GM18505 (cell line): ENCODE results near the gene SETBP1.

Experiments used
- ATAC-seq: cut with Tn5 transposase; IDR thresholded peaks from one replicate; pipeline ENCODE4 v1.9.1; 2021; ENCODE audit not compliant: unreplicated experiment
- POLR2A ChIP-seq: IDR thresholded peaks from 4 replicates; pipeline ENCODE4 v1.6.1; 2011; ENCODE audit warnings: borderline replicate concordance; ENCODE audit not compliant: insufficient read depth, insufficient read length; ENCODE audit errors: extremely low read depth

SETBP1 gene

DNA sequence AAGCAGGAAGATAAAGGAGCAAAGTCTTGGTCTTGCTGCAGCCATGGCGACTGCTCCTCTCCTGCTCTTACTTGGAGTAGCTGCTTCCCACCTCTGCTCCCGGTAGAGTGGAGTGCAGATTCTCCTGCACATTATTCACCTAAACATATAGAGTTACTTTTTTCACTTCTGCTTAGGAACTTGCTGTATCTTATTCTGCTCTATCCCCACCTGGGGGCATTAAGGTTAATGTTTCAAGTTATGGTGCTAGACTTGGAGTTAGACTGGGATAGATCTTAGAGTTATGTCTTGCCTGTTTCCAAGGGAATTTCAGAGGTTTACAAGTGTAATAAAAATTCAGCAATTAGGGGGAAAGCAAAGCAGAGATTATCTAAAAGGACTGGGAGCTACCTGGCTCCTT lies 144.2 kb downstream of the SETBP1 start:
- no peak for ATAC-seq
- no peak for TF ChIP-seq POLR2A

DNA sequence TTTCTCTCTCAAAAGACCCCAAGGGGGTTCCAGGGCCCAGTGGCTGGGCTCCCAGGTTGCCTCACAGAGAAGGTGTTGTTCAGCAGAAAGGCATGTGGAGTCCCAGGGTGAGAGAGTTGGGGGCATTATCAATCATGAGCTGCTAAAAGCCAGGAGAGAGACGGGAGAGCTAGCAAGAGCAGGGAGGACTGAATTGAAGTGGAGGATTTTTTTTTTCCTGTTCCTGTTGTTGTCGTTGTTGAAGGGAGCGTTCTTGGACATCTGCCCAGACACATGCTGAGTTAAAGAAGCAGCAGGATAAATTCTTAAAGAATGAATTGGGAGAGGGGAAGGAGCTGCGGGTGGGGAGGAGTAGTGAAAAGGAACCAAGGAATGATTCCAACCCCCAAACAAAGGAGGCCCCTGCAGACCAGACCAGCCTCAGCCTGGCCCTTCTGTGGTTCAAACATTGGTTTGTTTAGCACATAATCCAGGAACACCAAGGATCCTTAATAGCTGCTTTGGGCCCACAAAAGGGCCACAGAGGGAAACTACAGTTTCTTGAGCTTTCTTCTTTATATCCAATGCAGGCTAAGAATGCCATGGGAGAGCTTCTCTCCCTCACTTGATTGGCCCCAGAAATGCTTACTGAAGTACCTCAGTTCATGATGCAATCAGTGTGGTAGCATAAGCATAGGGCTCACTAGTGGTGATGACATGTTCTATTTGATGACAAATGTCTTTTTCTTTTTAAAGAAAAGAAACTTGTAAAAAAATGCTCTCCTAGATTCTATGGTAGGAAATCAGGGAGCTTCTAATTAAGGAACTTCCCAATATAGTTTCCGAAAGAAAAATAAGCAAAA lies 146.0 kb downstream of the SETBP1 start:
- TF ChIP-seq POLR2A: no peak
- ATAC-seq: no peak

DNA sequence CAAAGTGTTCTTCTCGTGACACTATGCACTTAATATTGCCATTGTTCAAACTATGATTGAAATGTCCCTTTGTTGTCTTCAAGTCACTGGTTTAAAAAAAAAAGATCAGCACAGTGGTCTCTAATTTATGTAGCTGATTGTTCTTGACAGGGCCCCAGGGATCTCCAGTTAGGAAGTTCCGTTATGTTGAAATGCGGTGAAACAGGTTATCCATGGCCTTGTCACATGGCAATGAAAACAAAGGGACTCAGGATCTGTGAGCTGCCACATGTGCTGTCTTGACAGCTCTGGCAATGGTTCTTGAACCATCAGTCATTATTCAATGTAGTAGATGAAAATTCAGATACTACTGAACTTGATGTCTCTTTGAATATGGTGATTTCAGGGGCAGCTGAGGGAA lies 147.4 kb downstream of the SETBP1 start:
- ATAC-seq: no peak
- TF ChIP-seq POLR2A: no peak

DNA sequence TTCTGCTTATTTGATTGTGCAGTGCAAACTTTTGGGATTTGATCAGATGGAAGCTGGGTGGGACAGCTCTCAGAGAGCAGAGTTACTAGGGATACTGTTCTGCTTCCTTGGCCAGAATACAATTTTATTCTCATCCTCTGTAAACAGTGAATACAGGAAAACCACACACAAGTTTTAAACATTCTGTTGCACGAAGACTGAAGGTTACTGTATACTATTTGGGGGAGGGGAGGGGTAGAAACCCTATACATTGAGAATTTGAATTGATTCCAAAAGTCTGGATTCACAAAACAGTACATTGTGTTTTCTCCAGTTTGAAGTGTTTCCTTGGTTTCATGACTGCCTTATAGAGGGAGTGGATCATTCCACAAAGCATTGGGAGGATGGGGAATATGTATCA lies 149.9 kb downstream of the SETBP1 start:
- no peak for ATAC-seq

DNA sequence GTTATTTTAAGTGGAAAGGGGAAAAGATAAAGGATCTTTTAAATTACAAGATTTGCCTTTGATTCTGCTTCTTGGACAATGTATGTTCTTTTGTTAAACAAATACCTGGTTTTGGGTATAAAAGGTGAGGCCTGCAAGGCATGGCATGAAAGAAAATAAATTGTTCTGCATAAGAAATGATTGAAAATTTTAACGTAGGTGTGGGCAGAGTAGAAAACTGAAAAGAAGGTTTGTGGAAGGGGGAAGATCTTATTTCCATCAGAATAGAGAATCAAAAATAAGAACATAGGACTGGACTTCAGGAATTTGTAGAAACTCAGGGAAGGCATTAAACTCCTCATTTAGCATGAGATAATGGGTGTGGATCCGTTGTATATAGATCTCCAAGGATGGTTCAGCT lies 153.1 kb downstream of the SETBP1 start:
- no peak for ATAC-seq

More for the DNA sequence above, 149.9 kb downstream of the SETBP1 start:
- TF ChIP-seq POLR2A: no peak

DNA sequence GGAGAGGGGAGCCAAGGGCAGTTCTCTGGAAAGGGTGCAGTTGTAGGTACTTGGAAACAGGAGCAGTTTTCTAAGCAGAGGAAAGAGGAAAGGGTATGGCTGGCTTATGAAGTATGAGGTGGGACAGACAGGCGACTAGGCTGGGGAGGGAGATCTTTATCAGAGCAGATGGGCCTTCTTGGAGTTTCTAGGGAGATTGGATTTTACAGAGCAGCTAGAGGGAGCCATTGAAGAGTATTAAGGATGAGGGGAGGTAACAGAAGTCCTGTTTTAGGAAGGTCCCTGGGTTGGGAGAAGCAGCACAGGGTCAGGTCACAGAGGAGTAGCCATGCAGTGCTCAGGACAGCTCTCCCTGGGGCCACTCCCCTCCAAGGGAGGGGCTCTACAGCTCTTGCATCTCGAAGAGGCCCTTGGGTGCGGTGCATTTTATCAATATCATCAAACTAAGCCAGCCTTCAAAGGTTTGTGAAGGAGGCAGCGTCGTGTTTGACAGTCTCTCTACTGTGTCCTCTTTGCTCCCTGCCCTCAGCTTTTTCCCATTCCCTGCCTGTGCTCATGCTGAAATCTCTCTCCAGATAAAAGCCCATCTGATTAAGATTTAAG lies 154.3 kb downstream of the SETBP1 start:
- no peak for TF ChIP-seq POLR2A
- no peak for ATAC-seq

More for the DNA sequence above, 153.1 kb downstream of the SETBP1 start:
- TF ChIP-seq POLR2A: no peak

DNA sequence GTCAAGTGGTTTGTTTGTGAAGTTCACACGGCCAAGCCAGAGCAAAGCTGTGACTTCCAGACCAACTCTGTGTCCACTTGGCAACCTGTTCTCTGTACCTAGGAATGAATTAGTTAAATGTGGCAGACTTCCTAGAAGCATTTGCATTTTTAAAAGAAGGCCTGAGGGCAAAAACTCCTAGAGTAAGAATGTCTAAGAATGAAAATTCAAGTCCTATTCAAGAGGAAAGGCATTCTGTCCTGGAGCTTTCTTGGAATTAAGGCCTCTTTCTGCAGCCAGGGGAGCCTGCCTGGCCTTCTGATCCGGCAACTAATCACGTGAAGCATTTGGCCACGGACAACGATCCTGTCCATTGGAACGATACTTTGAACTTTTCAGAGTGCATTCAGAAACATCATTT lies 155.0 kb downstream of the SETBP1 start:
- ATAC-seq: no peak
- TF ChIP-seq POLR2A: no peak

DNA sequence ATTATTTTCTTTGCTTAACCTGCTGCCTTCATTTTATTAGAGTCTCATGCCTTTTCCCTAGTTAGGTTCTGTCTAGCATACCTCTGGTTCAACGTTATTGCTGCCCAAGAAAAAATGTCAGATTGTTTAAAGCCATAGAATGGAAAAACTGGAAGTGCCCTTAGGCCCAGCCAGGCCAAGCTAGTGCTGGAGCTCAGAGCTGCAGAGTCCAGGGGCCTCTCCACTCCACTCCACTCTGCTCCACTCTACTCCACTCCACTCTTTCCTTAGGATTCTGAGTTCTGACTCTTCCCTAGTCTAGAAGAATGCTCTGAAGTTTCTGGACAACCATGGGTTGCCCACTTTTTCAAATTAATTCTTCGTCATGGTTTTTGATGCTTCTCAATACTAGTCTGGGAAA lies 155.6 kb downstream of the SETBP1 start:
- ATAC-seq: no peak
- no peak for TF ChIP-seq POLR2A

DNA sequence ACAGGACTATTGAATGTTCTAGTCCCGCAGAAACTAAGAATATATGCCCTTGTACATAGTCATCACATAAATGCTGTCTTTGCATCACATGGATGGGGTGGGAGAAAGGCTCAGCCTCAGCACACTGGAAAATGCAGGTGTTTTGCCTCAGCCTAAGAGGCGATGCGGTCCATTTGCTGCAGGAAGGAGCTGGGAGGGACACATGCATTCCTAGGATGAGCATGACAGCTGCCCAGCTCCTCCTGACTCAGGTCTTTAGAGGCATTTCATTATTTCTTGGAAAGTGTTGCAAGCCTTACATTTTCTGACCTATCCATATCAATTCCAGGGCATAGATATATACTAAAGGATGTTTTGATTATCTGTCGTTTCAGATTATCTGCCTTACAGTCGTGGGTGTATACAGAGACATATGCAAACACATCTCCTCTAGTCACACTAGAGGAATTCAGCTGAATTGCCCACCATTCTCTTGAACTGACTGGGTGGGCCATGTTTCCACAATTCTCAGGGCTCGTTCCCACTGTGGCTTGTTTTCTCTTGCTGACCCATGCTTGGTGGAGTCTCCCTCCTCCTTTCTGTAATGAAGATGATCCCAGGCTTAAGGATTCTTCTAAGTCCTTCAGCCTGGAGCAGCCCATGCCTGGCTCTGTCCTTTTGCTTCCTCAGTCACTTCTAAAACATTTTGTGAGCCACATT lies 156.9 kb downstream of the SETBP1 start:
- ATAC-seq: no peak
- no peak for TF ChIP-seq POLR2A

DNA sequence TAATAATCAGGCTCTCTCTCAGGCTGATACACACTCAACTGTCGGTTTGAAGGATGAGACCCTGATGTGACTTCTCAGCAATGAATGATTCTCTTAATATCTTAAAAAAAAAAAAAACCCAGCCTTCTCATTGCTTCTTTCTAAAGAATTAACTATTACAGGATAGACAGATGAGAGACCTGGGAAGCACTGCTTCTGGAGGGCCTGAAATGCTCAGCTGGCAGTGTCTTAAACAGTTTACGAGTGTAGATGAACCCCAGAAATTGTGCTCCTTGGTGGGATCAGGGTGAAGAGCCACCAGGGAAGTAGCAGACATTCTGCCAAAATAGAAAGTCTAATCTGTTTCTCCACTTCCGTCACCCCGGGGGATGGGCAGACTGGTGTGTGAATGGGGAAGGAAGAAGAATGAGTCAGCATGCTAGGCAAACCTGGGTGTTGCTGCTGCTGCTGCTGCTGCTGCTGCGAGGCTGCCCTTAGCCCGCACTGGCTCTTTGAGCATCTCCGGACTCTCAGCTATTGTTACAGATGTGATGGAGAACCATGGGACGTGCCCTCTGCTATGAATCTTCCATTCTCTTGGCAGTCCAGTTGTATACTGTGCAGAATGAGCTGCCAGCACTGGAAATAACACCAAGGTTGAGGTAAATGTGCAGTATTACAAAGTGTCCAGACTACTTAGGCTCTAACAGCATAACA lies 158.4 kb downstream of the SETBP1 start:
- no peak for TF ChIP-seq POLR2A
- ATAC-seq: peak; percentile 99

DNA sequence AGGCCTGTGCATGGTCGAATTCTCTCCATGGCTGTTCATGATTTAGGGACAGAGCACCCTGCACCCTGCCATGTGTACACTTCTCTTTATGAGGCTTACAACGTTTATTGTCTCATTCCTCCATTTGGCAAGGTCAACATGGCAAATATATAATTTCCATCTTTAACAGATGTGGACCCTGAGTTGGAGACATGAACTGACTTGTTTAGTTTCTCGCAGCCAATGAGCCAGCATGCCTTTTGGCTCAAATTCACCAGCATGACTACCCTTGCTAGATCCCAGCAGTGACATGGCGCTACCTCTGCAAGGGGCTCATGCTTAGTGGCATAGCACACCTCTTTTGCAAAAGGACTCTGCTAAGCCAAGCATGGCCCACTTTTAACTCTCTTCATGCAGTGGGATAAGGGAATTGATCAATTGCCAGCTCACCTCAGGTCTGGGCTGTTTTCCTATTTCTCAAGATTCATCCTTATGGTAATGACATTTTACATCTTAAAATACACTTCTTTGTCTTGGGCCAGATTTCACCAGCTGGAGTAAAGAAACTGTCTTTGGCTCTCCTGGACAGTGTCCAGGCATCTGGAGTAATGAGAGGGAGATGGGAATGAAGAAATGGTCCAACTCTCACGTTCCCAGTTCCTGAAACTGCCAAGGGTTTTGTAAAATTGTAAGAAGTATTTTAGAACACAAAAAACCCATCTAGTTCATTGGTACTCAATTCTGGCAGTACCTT lies 159.5 kb downstream of the SETBP1 start:
- no peak for ATAC-seq
- TF ChIP-seq POLR2A: no peak

DNA sequence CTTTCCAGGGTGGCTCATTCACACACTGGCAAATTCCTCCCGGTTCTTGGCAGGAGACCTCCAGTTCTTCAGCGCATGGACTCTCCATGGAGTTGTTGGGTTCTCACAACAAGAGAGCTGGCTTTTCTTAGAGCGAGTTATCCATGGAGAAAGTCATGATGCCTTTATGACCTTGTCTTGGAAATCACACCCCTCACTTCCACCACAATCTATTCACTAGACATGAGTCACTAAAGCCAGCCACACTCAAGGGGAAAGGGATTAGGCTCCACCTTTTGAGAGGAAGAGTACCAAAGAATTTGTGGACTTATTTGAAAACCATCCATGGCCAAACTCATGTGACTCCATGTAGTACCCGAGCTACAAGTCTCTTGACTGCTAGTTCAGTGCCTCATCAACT lies 160.5 kb downstream of the SETBP1 start:
- TF ChIP-seq POLR2A: no peak
- ATAC-seq: no peak
